Activated CD8-positive, alpha-beta T cell treated with anti-CD3 and anti-CD28 coated beads for 36 hours (primary cell): ENCODE measurements around the gene TGFBR1. TPM values are rescaled to one million over a fixed set of nuclear protein-coding genes. Genes with fewer than 3 reads are reported as not detected.

Source experiments
- ATAC-seq: fragments of 200-7000 bp; cut with Tn5 transposase; one replicate; pipeline ENCODE4 v1.10.0; 2021; ENCODE audit warnings: mild to moderate bottlenecking, moderate library complexity
- CTCF ChIA-PET: fragments of 350-600 bp; sonication (Branson Sonifier 250); formaldehyde crosslinking; loops from one replicate; lab custom pipeline; 2021; ENCODE audit warnings: antibody characterized with exemption; lab: Charles Lee
- POLR2A ChIA-PET: fragments of 350-600 bp; sonication (Branson Sonifier 250); formaldehyde crosslinking; loops from one replicate; lab custom pipeline; 2021; ENCODE audit warnings: antibody characterized with exemption; lab: Charles Lee
- DNase-seq: peaks from one replicate; pipeline ENCODE4 v3.0.0-alpha.2; 2020
- H3K27ac Mint-ChIP-seq: one replicate; pipeline ENCODE4 v1.8.0; 2021; ENCODE audit warnings: mild to moderate bottlenecking, mixed read lengths
- H3K27me3 Mint-ChIP-seq: one replicate; pipeline ENCODE4 v1.8.0; 2021; ENCODE audit warnings: mixed read lengths
- H3K36me3 Mint-ChIP-seq: one replicate; pipeline ENCODE4 v1.8.0; 2021; ENCODE audit warnings: low read depth, mixed read lengths
- H3K4me1 Mint-ChIP-seq: one replicate; pipeline ENCODE4 v1.8.0; 2021; ENCODE audit warnings: low read depth, mixed read lengths
- H3K4me3 Mint-ChIP-seq: one replicate; pipeline ENCODE4 v1.8.0; 2021; ENCODE audit warnings: mild to moderate bottlenecking, moderate library complexity, mixed read lengths
- H3K9me3 Mint-ChIP-seq: one replicate; pipeline ENCODE4 v1.8.0; 2021; ENCODE audit warnings: mixed read lengths
- intact Hi-C: fragments of 100-400 bp; cut with micrococcal nuclease; formaldehyde crosslinking; loops from one replicate; pipeline ENCODE4 v1.10.0; 2022
- total RNA-seq, 2 experiments: library from RNA; stranded (reverse); gene quantifications; one replicate each; pipeline ENCODE4 v1.2.3, GENCODE V29; 2021
- TF ChIP-seq, protein P1 (sequence below): fragments of 200-600 bp; IDR thresholded peaks from one replicate; pipeline ENCODE4 v1.8.0; 2022; ENCODE audit warnings: antibody characterized with exemption, mild to moderate bottlenecking

The TGFBR1 gene
- total RNA-seq, 2 experiments from 2014 or later, result 34.3 to 36.5 TPM

DNA sequence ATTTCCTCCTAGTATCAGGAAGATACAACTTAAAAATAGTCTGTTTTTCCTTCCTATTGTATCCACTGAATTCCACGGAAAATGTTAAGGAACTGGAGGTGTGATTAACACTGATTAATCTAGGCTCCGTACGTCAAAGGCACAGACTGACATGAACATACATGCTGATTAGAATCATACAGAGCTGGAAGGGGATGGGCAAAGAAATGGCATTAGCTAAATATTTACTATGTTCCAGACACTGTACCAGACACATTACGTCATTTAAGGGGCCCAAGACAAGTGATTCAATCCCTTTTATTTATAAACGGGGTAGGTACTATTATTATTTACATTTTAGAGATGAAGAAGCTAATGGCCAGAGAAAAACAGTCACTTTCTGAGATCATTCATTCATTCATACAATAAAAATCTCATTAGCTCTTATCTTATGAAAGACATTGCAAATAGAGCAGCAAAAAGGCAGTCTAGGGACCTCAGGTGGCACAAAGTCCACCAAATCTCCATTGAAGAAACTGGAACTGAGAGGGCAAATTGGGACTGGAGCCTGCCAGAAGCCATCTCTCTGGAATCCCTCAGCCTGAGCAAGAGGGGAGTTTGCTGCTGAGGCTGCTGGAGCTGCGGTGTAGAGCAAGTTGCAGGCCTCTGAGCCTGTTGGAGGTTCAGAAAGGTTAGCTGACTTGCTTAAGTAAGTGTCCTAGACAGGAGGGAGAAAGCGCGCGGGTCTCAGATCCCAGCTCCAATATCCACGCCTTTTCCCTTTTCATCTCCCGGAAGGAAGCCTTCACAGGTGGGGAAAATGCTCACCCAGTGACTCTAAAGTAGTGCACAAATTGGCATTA, 1.6 kb upstream of the TGFBR1 start:
- CTCF ChIA-PET, result interaction anchor here (0.9 to 5.0 kb wide), 13 partner anchors 10 to 255 kb away, joined by 3 to 23 read pairs (median 6); no protein-coding TSS in a partner anchor
- no peak overlapping the region for H3K27ac Mint-ChIP-seq

DNA sequence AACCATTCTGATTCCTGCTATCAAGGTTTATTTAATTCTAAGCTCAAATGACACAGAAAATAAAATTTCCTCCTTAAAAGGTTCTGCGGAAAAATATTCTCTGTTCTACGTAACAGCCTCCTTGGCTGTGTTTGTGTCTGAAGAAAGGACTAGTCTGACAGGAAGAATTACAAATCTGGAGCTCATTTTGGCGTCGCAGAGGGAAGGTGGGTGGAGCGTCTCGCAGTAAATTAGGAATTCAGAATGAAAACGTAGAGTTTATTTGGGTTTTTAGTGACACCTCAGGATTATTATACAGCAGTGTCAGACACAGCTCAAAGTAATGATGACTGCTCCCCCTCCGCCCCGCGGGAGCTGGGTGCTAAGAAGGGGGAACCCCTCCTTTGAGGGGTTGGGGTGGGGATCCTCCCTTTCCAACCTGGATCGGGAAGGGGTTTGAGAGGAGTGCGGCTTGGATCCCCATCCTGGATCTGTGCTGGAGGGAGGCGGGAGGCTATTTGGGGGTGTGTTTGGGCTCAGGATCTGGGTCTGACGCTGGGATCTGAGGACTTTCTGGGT, 933 bp upstream of the TGFBR1 start:
- Mint-ChIP-seq H3K9me3 (peaks cover 7% of the 10 kb centered on the region), H3K4me1 (peaks cover 45% of the 10 kb centered on the region), H3K36me3 (peaks cover 12% of the 10 kb centered on the region), H3K27me3 (no peaks in the 10 kb centered on the region), H3K27ac (peak overlapping the region; percentile 86), H3K4me3 (peak overlapping the region; percentile 78)
- ATAC-seq (no peak), DNase-seq (peak; percentile 37)
- TF ChIP-seq, protein P1, sequence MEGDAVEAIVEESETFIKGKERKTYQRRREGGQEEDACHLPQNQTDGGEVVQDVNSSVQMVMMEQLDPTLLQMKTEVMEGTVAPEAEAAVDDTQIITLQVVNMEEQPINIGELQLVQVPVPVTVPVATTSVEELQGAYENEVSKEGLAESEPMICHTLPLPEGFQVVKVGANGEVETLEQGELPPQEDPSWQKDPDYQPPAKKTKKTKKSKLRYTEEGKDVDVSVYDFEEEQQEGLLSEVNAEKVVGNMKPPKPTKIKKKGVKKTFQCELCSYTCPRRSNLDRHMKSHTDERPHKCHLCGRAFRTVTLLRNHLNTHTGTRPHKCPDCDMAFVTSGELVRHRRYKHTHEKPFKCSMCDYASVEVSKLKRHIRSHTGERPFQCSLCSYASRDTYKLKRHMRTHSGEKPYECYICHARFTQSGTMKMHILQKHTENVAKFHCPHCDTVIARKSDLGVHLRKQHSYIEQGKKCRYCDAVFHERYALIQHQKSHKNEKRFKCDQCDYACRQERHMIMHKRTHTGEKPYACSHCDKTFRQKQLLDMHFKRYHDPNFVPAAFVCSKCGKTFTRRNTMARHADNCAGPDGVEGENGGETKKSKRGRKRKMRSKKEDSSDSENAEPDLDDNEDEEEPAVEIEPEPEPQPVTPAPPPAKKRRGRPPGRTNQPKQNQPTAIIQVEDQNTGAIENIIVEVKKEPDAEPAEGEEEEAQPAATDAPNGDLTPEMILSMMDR, result no peak
- ChIA-PET POLR2A (interaction anchor here (1.1 to 2.0 kb wide), 14 partner anchors 8 to 104 kb away, joined by 3 to 20 read pairs (median 4); no protein-coding TSS in a partner anchor), CTCF (interaction anchor here (0.9 to 5.0 kb wide), 13 partner anchors 10 to 256 kb away, joined by 3 to 23 read pairs (median 6); no protein-coding TSS in a partner anchor)
- intact Hi-C loops, result loop anchor here (5.0 kb wide), 1 partner anchor 33 kb away; no protein-coding TSS in a partner anchor

More for the DNA sequence above, 1.6 kb upstream of the TGFBR1 start:
- DNase-seq (no peak), ATAC-seq (no peak)
- POLR2A ChIA-PET, result interaction anchor here (0.6 to 2.0 kb wide), 12 partner anchors 7 to 1414 kb away, joined by 3 to 20 read pairs (median 4); no protein-coding TSS in a partner anchor
- H3K4me1 Mint-ChIP-seq, result peaks cover 38% of the 10 kb centered on the region
- H3K36me3 Mint-ChIP-seq, result peaks cover 5% of the 10 kb centered on the region
- TF ChIP-seq, protein P1, result no peak
- intact Hi-C loops, result loop anchor here (5.0 kb wide), 1 partner anchor 34 kb away; no protein-coding TSS in a partner anchor
- peak overlapping the region; percentile 78 for H3K4me3 Mint-ChIP-seq
- no peaks in the 10 kb centered on the region for H3K27me3 Mint-ChIP-seq
- peaks cover 9% of the 10 kb centered on the region for H3K9me3 Mint-ChIP-seq

DNA sequence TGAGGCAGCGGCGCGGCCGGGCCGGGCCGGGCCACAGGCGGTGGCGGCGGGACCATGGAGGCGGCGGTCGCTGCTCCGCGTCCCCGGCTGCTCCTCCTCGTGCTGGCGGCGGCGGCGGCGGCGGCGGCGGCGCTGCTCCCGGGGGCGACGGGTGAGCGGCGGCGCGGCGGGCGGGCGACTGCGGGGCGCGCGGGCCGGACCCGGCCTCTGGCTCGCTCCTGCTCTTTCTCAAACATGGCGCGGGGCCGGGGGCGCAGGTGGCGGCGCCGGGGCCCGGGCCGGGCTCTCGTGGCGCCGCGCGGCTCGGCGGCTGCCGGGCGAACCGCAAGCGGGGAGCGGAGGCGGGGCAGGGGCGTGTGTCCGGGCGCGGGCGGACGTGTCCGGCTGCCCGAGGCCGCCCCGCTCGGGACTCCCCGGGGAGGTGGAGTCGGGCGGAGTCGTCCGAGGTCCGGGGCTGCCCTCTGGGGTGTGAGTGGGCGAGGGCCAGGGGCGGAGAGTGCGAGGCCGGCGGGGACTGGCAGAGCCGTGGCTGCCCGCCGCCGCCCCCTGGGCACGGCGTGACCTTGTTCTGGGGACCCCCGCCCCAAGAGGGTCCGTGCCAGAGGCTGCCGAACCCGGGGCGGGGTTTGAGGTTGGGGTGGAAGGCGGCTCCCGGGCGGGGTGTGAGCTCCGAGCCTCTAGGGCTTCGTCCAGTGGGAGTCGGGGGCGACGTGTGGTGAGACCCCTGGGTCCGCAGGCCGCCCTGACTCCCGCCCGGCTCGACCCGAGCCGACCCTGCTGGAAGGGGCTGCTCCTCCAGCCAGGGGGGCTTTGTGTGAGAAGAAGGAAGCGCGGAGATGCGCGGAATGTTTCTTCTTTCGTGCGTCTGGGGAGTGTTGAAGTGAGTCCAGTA, 485 bp downstream of the TGFBR1 start:
- ATAC-seq (peak; percentile 14), DNase-seq (peak; percentile 50)
- intact Hi-C loops, result loop anchor here (2.0 kb wide), 1 partner anchor 21 kb away; no protein-coding TSS in a partner anchor
- ChIA-PET CTCF (interaction anchor here (0.8 to 5.0 kb wide), 12 partner anchors 8 to 130 kb away, joined by 3 to 21 read pairs (median 6); no protein-coding TSS in a partner anchor), POLR2A (interaction anchor here (0.8 to 2.5 kb wide), 12 partner anchors 8 to 106 kb away, joined by 3 to 20 read pairs (median 4); no protein-coding TSS in a partner anchor)
- TF ChIP-seq, protein P1, result no peak
- peak overlapping the region; percentile 76 for H3K4me3 Mint-ChIP-seq
- H3K27ac Mint-ChIP-seq, result peak overlapping the region; percentile 68
- H3K4me1 Mint-ChIP-seq, result peaks cover 55% of the 10 kb centered on the region
- peaks cover under 1% of the 10 kb centered on the region for H3K9me3 Mint-ChIP-seq
- H3K27me3 Mint-ChIP-seq, result no peaks in the 10 kb centered on the region
- peaks cover 25% of the 10 kb centered on the region for H3K36me3 Mint-ChIP-seq

DNA sequence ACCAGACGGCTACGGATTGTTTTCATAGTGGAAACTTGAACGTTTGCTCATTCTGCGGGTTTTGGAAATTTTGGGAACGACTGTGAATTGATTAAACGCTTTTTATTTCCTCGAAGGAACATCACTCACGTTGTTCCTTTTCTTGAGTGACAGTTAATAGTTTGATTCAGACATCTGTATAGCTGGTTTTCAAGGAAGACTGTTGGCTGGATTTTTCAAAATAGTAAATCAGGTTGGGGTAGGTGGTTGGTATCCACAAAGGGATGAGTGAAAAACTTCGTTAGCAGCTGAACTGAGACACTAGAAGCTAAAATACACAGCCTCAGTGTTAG, 1.1 kb downstream of the TGFBR1 start:
- Mint-ChIP-seq H3K27ac (peak overlapping the region; percentile 68), H3K9me3 (no peaks in the 10 kb centered on the region), H3K27me3 (no peaks in the 10 kb centered on the region), H3K4me1 (peaks cover 60% of the 10 kb centered on the region), H3K36me3 (peaks cover 25% of the 10 kb centered on the region), H3K4me3 (peak overlapping the region; percentile 76)
- TF ChIP-seq, protein P1, result no peak
- ATAC-seq, result no peak
- ChIA-PET CTCF (interaction anchor here (0.8 to 5.0 kb wide), 8 partner anchors 13 to 130 kb away, joined by 3 to 21 read pairs (median 5); no protein-coding TSS in a partner anchor), POLR2A (interaction anchor here (0.8 to 2.5 kb wide), 7 partner anchors 13 to 93 kb away, joined by 3 to 7 read pairs (median 3); no protein-coding TSS in a partner anchor)
- no peak for DNase-seq
- intact Hi-C loops, result loop anchor here (2.0 kb wide), 1 partner anchor 21 kb away; no protein-coding TSS in a partner anchor
